Stimulated activated effector memory CD8-positive, alpha-beta T cell treated with anti-CD3 and anti-CD28 coated beads, Interleukin-12 subunit alpha, Interleukin-12 subunit beta, amount 100 ng/mL, for 72 hours (primary cell): Measurements from ENCODE around the gene BRDT.
A peak's percentile ranks its signal among the peaks of the same experiment; 100 is the strongest.
"Not testable (repeated sequence)": the region's sequence is repeated elsewhere in the genome, so short reads cannot be mapped to it uniquely, and the experiment has no call there.

Experiments used
- ATAC-seq: fragments of 150-1000 bp; cut with Tn5 transposase; 2 replicates; pipeline ENCODE4 v1.10.0; 2021
- DNase-seq, 2 donors: peaks; one replicate each; pipeline ENCODE4 v3.0.0; 2021 to 2022; ENCODE audit warnings: low spot score in 2 of 2
- H3K27ac Mint-ChIP-seq: one replicate; pipeline ENCODE4 v1.8.0; 2022; ENCODE audit warnings: mild to moderate bottlenecking, mixed read lengths
- H3K36me3 Mint-ChIP-seq: one replicate; pipeline ENCODE4 v1.8.0; 2022; ENCODE audit warnings: mild to moderate bottlenecking, mixed read lengths
- H3K4me1 Mint-ChIP-seq: one replicate; pipeline ENCODE4 v1.8.0; 2022; ENCODE audit warnings: mixed read lengths
- H3K4me3 Mint-ChIP-seq: one replicate; pipeline ENCODE4 v1.8.0; 2022; ENCODE audit warnings: mild to moderate bottlenecking, mixed read lengths
- H3K9me3 Mint-ChIP-seq: one replicate; pipeline ENCODE4 v1.8.0; 2022; ENCODE audit warnings: mixed read lengths

The BRDT gene

DNA sequence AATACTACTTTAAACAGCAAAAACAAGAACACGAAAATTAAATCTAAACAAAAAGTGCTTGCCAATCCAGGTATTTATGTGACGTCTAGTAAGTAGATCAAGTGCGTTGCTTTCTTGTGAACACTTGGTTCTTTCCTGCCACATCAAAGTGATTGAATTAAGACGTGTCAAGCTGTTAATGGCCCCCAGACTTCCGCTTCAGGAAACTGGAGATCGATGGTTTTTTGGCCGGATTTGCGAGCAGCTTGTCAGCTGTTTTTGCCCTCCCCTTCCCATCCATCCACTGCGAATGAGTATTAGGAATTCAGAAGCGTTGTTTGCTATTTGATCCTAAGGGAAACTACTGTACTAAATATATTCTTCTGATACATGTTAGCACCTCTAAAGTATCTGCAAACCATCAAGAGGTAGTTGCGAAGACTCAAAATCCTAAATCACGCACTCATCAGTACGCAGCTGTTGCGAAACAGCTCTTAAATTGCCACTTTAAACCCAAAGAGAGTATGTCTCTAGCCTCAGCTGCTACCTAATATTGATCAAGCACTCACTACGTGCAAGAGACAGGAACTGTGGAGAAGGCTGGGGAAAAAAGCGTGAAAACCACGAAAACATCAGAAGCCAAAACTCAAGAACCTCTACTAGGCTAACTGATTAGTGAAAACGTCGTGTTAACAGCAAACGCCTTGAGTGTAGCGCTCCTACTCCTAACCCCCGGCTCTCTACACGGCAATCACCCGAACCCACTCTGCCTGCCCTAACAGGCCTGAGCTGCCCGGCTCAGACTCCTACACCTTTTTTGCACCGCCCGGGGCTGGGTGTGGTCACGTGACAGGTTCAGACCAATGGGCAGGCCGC lies 473 bp upstream of the BRDT start:
- Mint-ChIP-seq H3K27ac (peak overlapping the region; percentile 38), H3K36me3 (no peaks in the 10 kb centered on the region), H3K4me3 (peak overlapping the region; percentile 58), H3K9me3 (no peaks in the 10 kb centered on the region), H3K4me1 (peaks cover 24% of the 10 kb centered on the region)
- peak; percentile 73 for ATAC-seq
- DNase-seq, result peak in 1 of 2 donors; percentile 64

DNA sequence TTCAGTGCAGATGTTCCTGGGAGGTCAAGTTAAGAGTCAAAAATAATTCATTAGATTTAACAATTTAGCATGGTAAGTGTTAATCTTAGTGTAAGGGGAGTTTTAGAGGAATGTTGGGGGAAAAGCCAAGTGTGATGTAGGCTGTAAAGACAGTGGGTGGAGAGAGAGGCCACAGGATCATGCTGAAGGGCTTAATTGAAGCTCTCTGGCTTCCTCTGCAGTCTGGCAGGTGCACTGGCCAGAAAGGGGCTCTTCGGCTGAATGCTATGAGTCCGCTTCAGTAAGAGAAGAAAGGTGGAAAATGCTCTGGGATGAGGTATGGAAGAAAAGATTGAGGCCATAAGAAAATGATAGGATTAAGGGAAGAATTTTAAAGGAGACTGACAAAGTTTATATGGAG lies 3.0 kb downstream of the BRDT start:
- ATAC-seq, result no peak
- peak overlapping the region; percentile 15 for H3K27ac Mint-ChIP-seq
- H3K4me1 Mint-ChIP-seq, result peaks cover 22% of the 10 kb centered on the region
- DNase-seq, result no peak
- no peaks in the 10 kb centered on the region for H3K36me3 Mint-ChIP-seq
- H3K9me3 Mint-ChIP-seq, result no peaks in the 10 kb centered on the region
- no peak overlapping the region for H3K4me3 Mint-ChIP-seq

DNA sequence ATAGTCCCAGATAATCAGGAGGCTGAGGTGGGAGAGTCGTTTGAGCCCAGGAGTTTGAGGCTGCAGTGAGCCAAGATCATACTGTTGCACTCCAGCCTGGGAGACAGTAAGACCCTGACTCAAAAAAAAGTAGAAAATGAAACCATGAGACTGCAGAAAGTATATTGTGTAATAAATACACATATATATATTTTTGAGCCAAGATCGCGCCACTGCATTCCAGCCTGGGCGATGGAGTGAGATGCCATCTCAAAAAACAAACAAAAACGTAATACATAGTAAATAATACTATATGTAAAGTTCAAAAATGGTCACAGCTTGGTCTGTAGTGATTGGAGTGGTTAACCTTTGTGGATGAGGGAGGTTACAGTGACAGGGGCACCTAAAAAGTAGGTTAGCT lies 9.7 kb downstream of the BRDT start:
- no peaks in the 10 kb centered on the region for H3K9me3 Mint-ChIP-seq
- no peaks in the 10 kb centered on the region for H3K4me1 Mint-ChIP-seq
- no peak for ATAC-seq
- no peak overlapping the region for H3K27ac Mint-ChIP-seq
- no peak overlapping the region for H3K4me3 Mint-ChIP-seq
- H3K36me3 Mint-ChIP-seq, result no peaks in the 10 kb centered on the region
- DNase-seq, result no peak

DNA sequence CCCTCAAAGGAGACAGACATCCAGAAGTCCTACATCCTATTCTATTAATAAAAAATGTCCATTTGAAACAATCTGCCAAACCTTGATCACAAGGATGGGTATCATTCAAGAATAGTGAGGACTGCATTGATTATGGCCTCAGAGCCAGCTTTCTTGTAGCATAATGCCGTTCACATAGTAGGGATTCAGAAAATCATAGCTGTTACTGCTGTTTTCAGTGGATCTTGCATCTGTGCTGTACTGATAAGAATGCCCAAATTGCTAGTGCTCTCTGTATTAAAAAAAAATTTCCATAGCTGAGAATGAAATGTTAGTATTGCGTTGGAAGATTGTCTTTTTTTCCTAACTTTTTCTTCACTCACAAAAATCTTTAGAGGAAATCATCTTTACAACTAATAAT lies 19.1 kb downstream of the BRDT start:
- ATAC-seq (no peak), DNase-seq (no peak)
- H3K27ac Mint-ChIP-seq, result no peak overlapping the region
- no peaks in the 10 kb centered on the region for H3K4me1 Mint-ChIP-seq
- no peaks in the 10 kb centered on the region for H3K36me3 Mint-ChIP-seq
- no peak overlapping the region for H3K4me3 Mint-ChIP-seq
- H3K9me3 Mint-ChIP-seq, result no peaks in the 10 kb centered on the region

DNA sequence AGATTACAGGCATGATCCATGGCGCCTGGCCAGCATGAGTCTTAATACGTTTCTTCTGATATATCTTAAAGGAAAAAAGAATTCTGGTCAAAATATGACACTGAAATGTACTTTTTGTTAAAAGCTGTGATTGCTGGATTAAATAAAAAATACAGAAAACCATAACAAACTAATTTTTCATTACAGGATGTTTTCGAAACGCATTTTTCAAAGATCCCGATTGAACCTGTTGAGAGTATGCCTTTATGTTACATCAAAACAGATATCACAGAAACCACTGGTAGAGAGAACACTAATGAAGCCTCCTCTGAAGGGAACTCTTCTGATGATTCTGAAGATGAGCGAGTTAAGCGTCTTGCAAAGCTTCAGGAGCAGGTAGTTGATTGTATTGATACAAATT lies 30.2 kb downstream of the BRDT start:
- ATAC-seq, result no peak
- no peak for DNase-seq

DNA sequence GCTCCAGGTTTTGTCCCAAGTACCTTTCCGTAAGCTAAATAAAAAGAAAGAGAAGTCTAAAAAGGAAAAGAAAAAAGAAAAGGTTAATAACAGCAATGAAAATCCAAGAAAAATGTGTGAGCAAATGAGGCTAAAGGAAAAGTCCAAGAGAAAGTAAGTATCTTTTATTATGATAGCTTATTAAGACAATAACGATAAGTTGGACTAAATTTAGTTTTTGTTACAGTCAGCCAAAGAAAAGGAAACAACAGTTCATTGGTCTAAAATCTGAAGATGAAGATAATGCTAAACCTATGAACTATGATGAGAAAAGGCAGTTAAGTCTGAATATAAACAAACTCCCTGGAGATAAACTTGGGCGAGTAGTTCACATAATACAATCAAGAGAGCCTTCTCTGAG lies 31.5 kb downstream of the BRDT start:
- ATAC-seq (no peak), DNase-seq (no peak)
- H3K4me3 Mint-ChIP-seq, result no peak overlapping the region
- no peaks in the 10 kb centered on the region for H3K36me3 Mint-ChIP-seq
- no peaks in the 10 kb centered on the region for H3K9me3 Mint-ChIP-seq
- H3K4me1 Mint-ChIP-seq, result no peaks in the 10 kb centered on the region
- H3K27ac Mint-ChIP-seq, result no peak overlapping the region

More for the DNA sequence above, 30.2 kb downstream of the BRDT start:
- Mint-ChIP-seq H3K4me1 (no peaks in the 10 kb centered on the region), H3K9me3 (no peaks in the 10 kb centered on the region), H3K4me3 (no peak overlapping the region), H3K27ac (no peak overlapping the region), H3K36me3 (no peaks in the 10 kb centered on the region)

DNA sequence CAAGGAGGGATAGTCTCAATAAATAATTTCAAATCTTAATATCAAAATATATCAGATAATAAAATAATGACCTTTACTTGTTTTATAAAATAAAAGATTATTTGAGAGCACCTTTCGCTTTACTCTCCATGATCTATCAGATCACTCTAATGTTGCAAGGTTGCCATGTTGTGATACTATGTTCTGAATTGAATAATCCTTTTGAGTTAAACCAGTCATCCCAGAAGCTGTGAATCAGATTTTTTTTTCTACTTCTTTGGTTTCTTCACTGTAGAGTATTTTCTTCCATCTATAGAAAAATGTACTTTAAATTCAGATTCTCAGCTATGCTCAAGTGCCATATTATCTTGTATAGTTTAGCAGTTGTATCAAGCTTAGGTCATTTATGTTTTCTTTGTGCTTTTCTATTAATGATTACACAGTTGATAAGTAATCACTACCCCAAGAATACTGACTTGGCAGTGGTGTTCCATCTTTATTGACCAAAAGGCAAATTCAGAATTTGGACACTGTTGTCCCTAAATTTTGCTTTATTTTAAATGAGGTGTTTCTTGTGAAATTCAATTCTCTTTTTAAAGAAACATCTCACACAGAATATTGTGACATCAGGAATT lies 32.9 kb downstream of the BRDT start:
- no peaks in the 10 kb centered on the region for H3K4me1 Mint-ChIP-seq
- no peak overlapping the region for H3K27ac Mint-ChIP-seq
- no peak overlapping the region for H3K4me3 Mint-ChIP-seq
- DNase-seq (no peak), ATAC-seq (peak; percentile 42)
- H3K36me3 Mint-ChIP-seq, result no peaks in the 10 kb centered on the region
- H3K9me3 Mint-ChIP-seq, result no peaks in the 10 kb centered on the region

DNA sequence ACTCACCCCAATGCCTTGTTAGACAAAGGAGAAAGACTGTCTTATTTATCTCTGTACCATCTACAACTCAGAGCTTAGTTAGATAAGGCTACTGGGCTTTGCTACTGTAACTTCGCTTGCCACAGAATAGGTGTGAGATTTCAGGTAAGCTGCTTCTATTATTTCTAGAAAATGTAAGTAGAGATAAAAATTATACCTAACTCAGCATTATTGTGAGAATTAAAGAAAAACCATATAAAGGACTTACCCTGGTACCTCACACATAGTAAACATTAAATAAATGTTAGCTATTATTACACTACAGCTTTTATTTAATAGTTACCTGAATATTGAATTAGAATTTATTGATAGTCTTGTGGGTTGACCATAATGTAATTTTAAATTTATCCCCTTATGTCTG lies 44.1 kb downstream of the BRDT start:
- Mint-ChIP-seq H3K36me3 (no peaks in the 10 kb centered on the region), H3K4me1 (no peaks in the 10 kb centered on the region), H3K4me3 (no peak overlapping the region), H3K9me3 (no peaks in the 10 kb centered on the region), H3K27ac (no peak overlapping the region)
- DNase-seq, result no peak
- no peak for ATAC-seq

DNA sequence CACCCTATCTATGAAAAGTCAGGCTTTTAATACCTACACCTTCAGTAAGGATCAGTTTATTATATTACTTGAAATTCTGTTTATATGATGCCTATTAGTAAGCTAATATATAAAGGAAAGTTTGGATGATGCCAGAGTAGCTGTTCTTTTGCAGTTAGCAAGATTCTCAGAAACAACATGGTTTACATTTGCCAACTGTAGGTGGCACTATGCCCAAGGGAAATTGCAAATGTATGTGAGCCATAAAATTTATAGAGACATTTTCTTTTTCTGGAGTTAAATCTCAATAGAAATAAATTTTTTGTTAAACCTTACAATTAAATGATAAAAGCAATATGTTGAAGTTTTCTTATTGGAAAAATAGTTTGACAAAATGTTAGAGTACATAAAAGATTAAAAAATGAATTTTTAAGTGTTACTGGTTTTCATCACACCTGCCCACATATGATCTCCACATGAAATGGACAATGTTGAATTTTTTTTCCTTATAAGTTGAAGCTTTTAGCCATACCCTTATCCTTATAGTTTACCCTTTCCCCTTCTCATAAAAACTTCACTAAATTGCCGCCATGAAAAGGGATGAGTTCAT lies 48.5 kb downstream of the BRDT start:
- DNase-seq, result no peak
- no peaks in the 10 kb centered on the region for H3K9me3 Mint-ChIP-seq
- H3K4me3 Mint-ChIP-seq, result no peak overlapping the region
- no peaks in the 10 kb centered on the region for H3K36me3 Mint-ChIP-seq
- H3K27ac Mint-ChIP-seq, result no peak overlapping the region
- H3K4me1 Mint-ChIP-seq, result no peaks in the 10 kb centered on the region
- ATAC-seq, result no peak

DNA sequence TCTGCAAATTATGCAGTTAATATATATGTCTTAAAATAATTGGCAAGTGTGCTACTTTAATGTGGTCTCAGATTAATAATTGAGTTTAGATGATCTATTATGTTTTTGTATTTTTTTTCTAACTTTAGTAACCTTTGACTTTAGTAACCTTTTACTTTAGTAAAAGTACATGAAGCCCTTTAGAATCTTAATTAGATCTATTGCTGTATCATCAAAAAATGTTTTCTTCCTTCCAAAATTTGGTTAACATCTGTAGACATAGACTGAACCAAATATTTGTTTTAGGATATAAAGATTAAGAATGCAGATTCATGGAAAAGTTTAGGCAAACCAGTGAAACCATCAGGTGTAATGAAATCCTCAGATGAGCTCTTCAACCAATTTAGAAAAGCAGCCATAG lies 54.9 kb downstream of the BRDT start:
- H3K36me3 Mint-ChIP-seq, result no peaks in the 10 kb centered on the region
- no peaks in the 10 kb centered on the region for H3K4me1 Mint-ChIP-seq
- ATAC-seq (no peak), DNase-seq (no peak)
- H3K27ac Mint-ChIP-seq, result no peak overlapping the region
- H3K4me3 Mint-ChIP-seq, result no peak overlapping the region
- no peaks in the 10 kb centered on the region for H3K9me3 Mint-ChIP-seq

DNA sequence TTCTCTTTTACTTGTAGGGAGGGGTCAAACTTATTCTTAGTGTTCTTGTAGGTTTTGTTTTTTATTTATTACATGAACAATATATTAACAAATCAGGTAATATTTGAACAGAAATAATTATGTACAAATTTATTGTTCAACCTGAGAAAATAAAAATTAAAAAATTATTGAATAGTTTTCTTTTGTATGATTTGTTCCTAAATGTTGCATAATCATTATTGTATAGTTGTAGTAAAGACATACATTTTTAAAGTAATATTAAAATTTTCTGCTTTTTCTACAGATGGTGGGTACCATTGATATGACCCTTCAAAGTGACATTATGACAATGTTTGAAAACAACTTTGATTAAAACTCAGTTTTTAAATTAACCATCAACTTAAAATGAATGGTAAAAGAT lies 64.7 kb downstream of the BRDT start:
- Mint-ChIP-seq H3K4me1 (peaks cover 21% of the 10 kb centered on the region), H3K27ac (no peak overlapping the region), H3K4me3 (no peak overlapping the region), H3K9me3 (no peaks in the 10 kb centered on the region), H3K36me3 (no peaks in the 10 kb centered on the region)
- no peak for ATAC-seq
- no peak for DNase-seq

DNA sequence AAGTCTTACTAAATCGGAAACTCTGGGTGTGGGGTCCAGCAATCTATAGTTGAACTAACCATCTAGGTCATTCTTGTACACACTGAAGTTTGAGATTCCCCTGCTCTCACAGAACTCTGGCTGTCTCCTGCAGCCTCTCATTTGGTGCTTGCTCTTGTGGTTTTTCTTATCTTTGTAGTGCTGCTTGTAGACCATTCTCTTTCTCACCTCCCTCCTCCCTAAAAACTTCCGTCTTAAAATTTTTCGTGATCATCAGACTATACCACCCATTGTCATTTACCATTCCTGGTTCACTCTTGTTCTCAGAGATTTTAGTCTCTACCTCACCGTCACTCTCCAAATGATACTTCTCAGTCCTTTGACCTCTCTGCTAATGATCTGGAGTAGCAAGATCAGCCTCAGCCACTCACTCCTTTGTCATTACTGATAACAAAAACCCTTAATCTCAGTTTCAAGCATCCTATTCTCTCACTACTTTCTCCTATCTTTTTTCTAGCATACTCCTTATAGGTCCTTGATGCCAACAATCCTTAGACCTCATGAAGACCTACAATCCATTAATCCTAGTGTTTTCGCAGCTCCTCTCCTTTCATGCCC lies 67.6 kb downstream of the BRDT start:
- Mint-ChIP-seq H3K4me1 (peaks cover 21% of the 10 kb centered on the region), H3K36me3 (no peaks in the 10 kb centered on the region), H3K9me3 (no peaks in the 10 kb centered on the region), H3K4me3 (no peak overlapping the region), H3K27ac (peak overlapping the region; percentile 1)
- peak; percentile 74 for ATAC-seq
- no peak for DNase-seq

DNA sequence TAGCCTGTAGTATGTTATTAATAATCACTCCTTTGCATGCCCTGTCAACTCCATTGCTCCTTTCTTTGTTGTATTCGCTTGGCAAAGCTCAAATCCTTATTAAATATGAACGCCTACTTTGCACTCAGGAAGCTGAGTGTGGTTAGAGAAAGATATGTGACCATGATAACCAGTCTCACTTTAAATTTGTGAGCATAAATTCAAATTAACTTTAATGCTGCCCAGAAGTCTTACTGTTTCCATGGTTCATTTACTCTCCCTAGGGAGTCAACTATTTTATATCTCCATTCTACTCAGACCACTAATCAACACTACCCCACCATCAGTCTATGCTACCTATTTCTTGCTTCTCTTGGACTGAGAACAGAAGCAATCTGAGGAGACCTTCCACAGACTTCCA lies 68.5 kb downstream of the BRDT start:
- H3K27ac Mint-ChIP-seq, result no peak overlapping the region
- no peak overlapping the region for H3K4me3 Mint-ChIP-seq
- no peaks in the 10 kb centered on the region for H3K36me3 Mint-ChIP-seq
- ATAC-seq (no peak), DNase-seq (no peak)
- H3K4me1 Mint-ChIP-seq, result peaks cover 21% of the 10 kb centered on the region
- H3K9me3 Mint-ChIP-seq, result no peaks in the 10 kb centered on the region

DNA sequence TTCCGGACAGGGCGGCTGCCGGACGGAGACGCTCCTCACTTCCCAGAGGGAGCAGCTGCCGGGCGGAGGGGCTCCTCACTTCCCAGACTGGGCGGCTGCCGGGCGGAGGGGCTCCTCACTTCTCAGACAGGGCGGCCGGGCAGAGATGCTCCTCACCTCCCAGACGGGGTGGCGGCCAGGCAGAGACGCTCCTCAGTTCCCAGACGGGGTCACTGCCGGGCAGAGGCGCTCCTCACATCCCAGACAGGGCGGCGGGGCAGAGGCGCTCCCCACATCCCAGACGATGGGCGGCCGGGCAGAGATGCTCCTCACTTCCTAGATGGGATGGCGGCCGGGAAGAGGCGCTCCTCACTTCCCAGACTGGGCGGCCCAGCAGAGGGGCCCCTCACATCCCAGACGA lies 76.8 kb downstream of the BRDT start:
- H3K9me3 Mint-ChIP-seq, H3K36me3 Mint-ChIP-seq, DNase-seq, ATAC-seq, H3K27ac Mint-ChIP-seq, H3K4me3 Mint-ChIP-seq: not testable (repeated sequence)
- peaks cover 12% of the 10 kb centered on the region for H3K4me1 Mint-ChIP-seq

DNA sequence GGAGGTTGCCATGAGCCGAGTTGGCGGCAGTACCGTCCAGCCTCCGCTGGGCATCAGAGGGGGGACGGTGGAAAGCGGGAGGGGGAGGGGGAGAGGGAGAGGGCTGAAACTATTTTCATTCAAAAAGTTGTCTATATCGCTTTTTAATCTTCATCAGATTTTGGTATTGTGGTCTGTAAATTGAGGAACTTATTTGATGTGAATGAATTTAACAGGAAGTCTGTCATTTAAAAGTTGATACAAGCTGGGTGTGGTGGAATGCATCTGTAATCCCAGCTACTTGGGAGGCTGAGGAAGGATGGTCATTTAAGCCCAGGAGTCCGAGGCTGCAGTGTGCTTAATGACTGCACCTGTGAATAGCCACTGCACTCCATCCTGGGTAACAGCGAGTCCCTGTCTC lies 77.6 kb downstream of the BRDT start:
- DNase-seq, result no peak
- H3K4me3 Mint-ChIP-seq, result no peak overlapping the region
- ATAC-seq, result no peak
- H3K9me3 Mint-ChIP-seq, result no peaks in the 10 kb centered on the region
- H3K4me1 Mint-ChIP-seq, result peaks cover 12% of the 10 kb centered on the region
- no peaks in the 10 kb centered on the region for H3K36me3 Mint-ChIP-seq
- no peak overlapping the region for H3K27ac Mint-ChIP-seq
